Adrenal gland (tissue), 5 donors: ENCODE data around the gene CTSZ.

Experiments
- POLR2A ChIP-seq, 2 donors: fragments of 450-650 bp; IDR thresholded peaks; one replicate each; pipeline ENCODE4 v1.6.1; 2017; ENCODE audit warnings: antibody characterized with exemption in 2 of 2, mild to moderate bottlenecking in 2 of 2, moderate library complexity in 1 of 2
- TF ChIP-seq, protein P1 (sequence below), 6 experiments: fragments of 450-650 bp in 4 of 6; fragments of 200-600 bp in 2 of 6; sonication (generic) in 1 of 6; IDR thresholded peaks; 1 replicate in 5 of 6; 2 replicates in 1 of 6; pipeline versions ENCODE4 v1.5.1 to v1.8.0; 2016 to 2021; ENCODE audit warnings: antibody characterized with exemption in 6 of 6, mild to moderate bottlenecking in 2 of 6, moderate library complexity in 1 of 6
- donor health status: DM: no; HTN: no; CAD: no.

DNA sequence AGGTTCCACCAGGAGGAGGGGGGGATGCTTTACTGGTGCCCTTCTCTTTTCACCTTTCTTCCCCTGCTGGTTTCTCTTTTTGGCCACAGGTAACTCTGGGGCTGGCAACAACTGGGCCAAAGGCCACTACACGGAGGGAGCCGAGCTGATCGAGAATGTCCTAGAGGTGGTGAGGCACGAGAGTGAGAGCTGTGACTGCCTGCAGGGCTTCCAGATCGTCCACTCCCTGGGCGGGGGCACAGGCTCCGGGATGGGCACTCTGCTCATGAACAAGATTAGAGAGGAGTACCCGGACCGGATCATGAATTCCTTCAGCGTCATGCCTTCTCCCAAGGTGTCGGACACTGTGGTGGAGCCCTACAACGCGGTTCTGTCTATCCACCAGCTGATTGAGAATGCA, 16.6 kb upstream of the CTSZ start:
- TF ChIP-seq, protein P1, sequence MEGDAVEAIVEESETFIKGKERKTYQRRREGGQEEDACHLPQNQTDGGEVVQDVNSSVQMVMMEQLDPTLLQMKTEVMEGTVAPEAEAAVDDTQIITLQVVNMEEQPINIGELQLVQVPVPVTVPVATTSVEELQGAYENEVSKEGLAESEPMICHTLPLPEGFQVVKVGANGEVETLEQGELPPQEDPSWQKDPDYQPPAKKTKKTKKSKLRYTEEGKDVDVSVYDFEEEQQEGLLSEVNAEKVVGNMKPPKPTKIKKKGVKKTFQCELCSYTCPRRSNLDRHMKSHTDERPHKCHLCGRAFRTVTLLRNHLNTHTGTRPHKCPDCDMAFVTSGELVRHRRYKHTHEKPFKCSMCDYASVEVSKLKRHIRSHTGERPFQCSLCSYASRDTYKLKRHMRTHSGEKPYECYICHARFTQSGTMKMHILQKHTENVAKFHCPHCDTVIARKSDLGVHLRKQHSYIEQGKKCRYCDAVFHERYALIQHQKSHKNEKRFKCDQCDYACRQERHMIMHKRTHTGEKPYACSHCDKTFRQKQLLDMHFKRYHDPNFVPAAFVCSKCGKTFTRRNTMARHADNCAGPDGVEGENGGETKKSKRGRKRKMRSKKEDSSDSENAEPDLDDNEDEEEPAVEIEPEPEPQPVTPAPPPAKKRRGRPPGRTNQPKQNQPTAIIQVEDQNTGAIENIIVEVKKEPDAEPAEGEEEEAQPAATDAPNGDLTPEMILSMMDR (IDR thresholded peaks at IDR 0.05), result no peak
- TF ChIP-seq POLR2A (IDR thresholded peaks at IDR 0.05), result no peak
